ENCODE measurements around the gene FDPS. TPM values are rescaled to one million over a fixed set of nuclear protein-coding genes. Genes with fewer than 3 reads are reported as not detected.

Gene FDPS
- total RNA-seq, 4 donors from 2014 or later = 152 to 422 (median 192) TPM

GRCh38 chr1:155272466-155273342, 36.0 kb upstream of the FDPS start:
- intact Hi-C loops (cut with DNase I) = no loop called here
- 5% methylated on average over 20 to 22 of the region's 44 CpGs for WGBS, 2 donors
- H3K4me1 ChIP-seq = peaks cover 17 to 38% (median 22%) of the 10 kb centered on the region in 3 donors
- peak overlapping the region; percentile 55 to 85 (median 81) for H3K4me3 ChIP-seq
- no peaks in the 10 kb centered on the region for H3K9me3 ChIP-seq
- no peaks in the 10 kb centered on the region for H3K27me3 ChIP-seq
- no peak for DNase-seq
- H3K36me3 ChIP-seq = peaks cover 20 to 41% (median 31%) of the 10 kb centered on the region in 3 donors
- TF ChIP-seq POLR2A (IDR thresholded peaks at IDR 0.05) (no peak), CTCF (IDR thresholded peaks at IDR 0.05) (no peak)
- H3K27ac ChIP-seq = peak overlapping the region; percentile 89 to 97 (median 94)

- Histone ChIP-seq H3K36me3 (peaks cover 13 to 32% (median 22%) of the 10 kb centered on the region in 3 donors), H3K4me3 (peak within 1 kb of the TSS; percentile 55 to 85 (median 81)), H3K27ac (peak within 1 kb of the TSS; percentile 89 to 97 (median 94)), H3K4me1 (peaks cover 24 to 47% (median 31%) of the 10 kb centered on the region in 3 donors), H3K9me3 (no peaks in the 10 kb centered on the region), H3K27me3 (no peaks in the 10 kb centered on the region)
- peak in 1 of 6 experiments; percentile 28 for TF ChIP-seq CTCF (IDR thresholded peaks at IDR 0.05)
- peak in 2 of 4 donors; percentile 67 to 85 for TF ChIP-seq POLR2A (IDR thresholded peaks at IDR 0.05)
- intact Hi-C loops (cut with DNase I) = no loop called here
- 33 to 53% methylated on average over 20 to 22 of the region's 61 CpGs for WGBS, 2 donors
- peak; percentile 56 for DNase-seq
Measured at GRCh38 chr1:155273343-155274245, 35.1 kb upstream of the FDPS start, which contains the start of gene CLK2. TSS of gene CLK2 (minus strand) at chr1:155273504. CDS start at chr1:155270977, 2,527 bp downstream.

- TF ChIP-seq CTCF (IDR thresholded peaks at IDR 0.05) = peak; percentile 60 to 80 (median 66)
- TF ChIP-seq POLR2A (IDR thresholded peaks at IDR 0.05) = no peak
- H3K27me3 ChIP-seq = no peaks in the 10 kb centered on the region
- peak; percentile 68 for DNase-seq
- peaks cover 0 to 1% (median 0%) of the 10 kb centered on the region in 3 donors for H3K36me3 ChIP-seq
- peak within 1 kb of the TSS; percentile 73 to 87 (median 81) for H3K27ac ChIP-seq
- intact Hi-C loops (cut with DNase I) = no loop called here
- peaks cover 15 to 33% (median 32%) of the 10 kb centered on the region in 3 donors for H3K4me1 ChIP-seq
- 2 to 5% methylated on average over 10 to 17 of the region's 68 CpGs for WGBS, 2 donors
- no peaks in the 10 kb centered on the region for H3K9me3 ChIP-seq
- peak within 1 kb of the TSS; percentile 69 to 80 (median 78) for H3K4me3 ChIP-seq
Measured at GRCh38 chr1:155277070-155277901, 31.4 kb upstream of the FDPS start, which contains the start of gene HCN3. TSS of gene HCN3 (plus strand) at chr1:155277463. CDS start at chr1:155277591, 128 bp downstream.

- intact Hi-C loops (cut with DNase I) = no loop called here
- no peak for DNase-seq
- no peaks in the 10 kb centered on the region for H3K27me3 ChIP-seq
- H3K4me1 ChIP-seq = peaks cover 12 to 29% (median 29%) of the 10 kb centered on the region in 3 donors
- no peaks in the 10 kb centered on the region for H3K9me3 ChIP-seq
- 0 to 1% methylated on average over 7 to 11 of the region's 29 CpGs for WGBS, 2 donors
- H3K36me3 ChIP-seq = peaks cover 0 to 8% (median 0%) of the 10 kb centered on the region in 3 donors
- peak overlapping the region; percentile 69 to 80 (median 78) for H3K4me3 ChIP-seq
- peak overlapping the region; percentile 73 to 87 (median 81) for H3K27ac ChIP-seq
- TF ChIP-seq POLR2A (IDR thresholded peaks at IDR 0.05) = no peak
- TF ChIP-seq CTCF (IDR thresholded peaks at IDR 0.05) = peak in 2 of 6 experiments; percentile 24 to 48
Measured at GRCh38 chr1:155277902-155278688, 30.6 kb upstream of the FDPS start.

Measured in esophagus squamous epithelium (tissue), 5 donors.